Heart right ventricle (tissue), 16 donors: ENCODE data around the gene PLBD2. TPM values are rescaled to one million over a fixed set of nuclear protein-coding genes. Genes with fewer than 3 reads are reported as not detected.

Experiments
- ATAC-seq, 8 donors: fragments of 200-7000 bp; cut with Tn5 transposase; one replicate each; pipeline ENCODE4 v1.9.1; 2020; ENCODE audit warnings: mild to moderate bottlenecking in 8 of 8, moderate library complexity in 8 of 8, moderate number of reproducible peaks in 1 of 8
- DNase-seq, 2 donors: peaks; one replicate each; pipeline ENCODE4 v3.0.0-alpha.2; 2020
- H3K27ac ChIP-seq, 10 donors: fragments of 200-600 bp; sonication (generic) in 2 of 10; one replicate each; pipeline versions ENCODE4 v1.5.0 to v1.8.0; 2020 to 2022; ENCODE audit warnings: mild to moderate bottlenecking in 3 of 10
- H3K27me3 ChIP-seq, 7 donors: fragments of 200-600 bp; one replicate each; pipeline ENCODE4 v1.8.0; 2021 to 2022; ENCODE audit warnings: mild to moderate bottlenecking in 2 of 7
- H3K36me3 ChIP-seq, 9 donors: fragments of 200-600 bp; sonication (generic) in 1 of 9; one replicate each; pipeline versions ENCODE4 v1.5.0 to v1.8.0; 2020 to 2022; ENCODE audit warnings: mild to moderate bottlenecking in 2 of 9
- H3K4me1 ChIP-seq, 9 donors: fragments of 200-600 bp; sonication (generic) in 1 of 9; one replicate each; pipeline versions ENCODE4 v1.5.0 to v1.8.0; 2020 to 2022; ENCODE audit warnings: mild to moderate bottlenecking in 4 of 9
- H3K4me3 ChIP-seq, 10 donors: fragments of 200-600 bp; sonication (generic) in 2 of 10; one replicate each; pipeline versions ENCODE4 v1.5.0 to v1.8.0; 2020 to 2022; ENCODE audit warnings: mild to moderate bottlenecking in 7 of 10, moderate library complexity in 2 of 10
- H3K9me3 ChIP-seq, 11 donors: fragments of 200-600 bp in 10 of 11; sonication (generic) in 2 of 11; one replicate each; pipeline versions ENCODE4 v1.5.0 to v1.8.0; 2013 to 2022; ENCODE audit warnings: mild to moderate bottlenecking in 2 of 11, control low read depth in 1 of 11, moderate library complexity in 1 of 11
- WGBS, 2 donors: extraction: QIAGEN DNeasy Blood & Tissue Kit; methylation state at CpG; one replicate each; pipeline ENCODE4 v1.1.7; 2013; ENCODE audit warnings: inconsistent platforms in 1 of 2; 5-methylcytosine and 5-hydroxymethylcytosine counted together
- intact Hi-C, 10 donors: fragments of 100-400 bp; cut with DNase I; formaldehyde crosslinking; loops; one replicate each; pipeline versions ENCODE4 v1.11.1 to v1.14.2; 2022
- polyA plus RNA-seq, 2 donors: library from polyadenylated mRNA; stranded (reverse); fragments of 200-250 nt; gene quantifications; one replicate each; pipeline ENCODE4 v1.2.3, GENCODE V29; 2013
- total RNA-seq, 10 donors: library from RNA; stranded (reverse); fragmentation: NEBNext Ultra II Directional in 3 of 10; extraction: Animal tissue kit (Norgen Biotek cat#: 25700) in 3 of 10; gene quantifications; one replicate each; pipeline versions ENCODE4 v1.2.1 to v1.2.4, GENCODE V29; 2021 to 2023
- TF ChIP-seq, protein P1 (sequence below), 9 donors: fragments of 200-600 bp; sonication (generic) in 2 of 9; IDR thresholded peaks; one replicate each; pipeline versions ENCODE4 v1.5.0 to v1.8.0; 2021 to 2022; ENCODE audit warnings: antibody characterized with exemption in 9 of 9, mild to moderate bottlenecking in 5 of 9, moderate library complexity in 1 of 9
- donor health status: Arrhythmogenic right ventricular cardiomyopathy.
- donor health status: ischemic (EF 13 %, LVEDD 7.1; RV severe dilation, severe dysfunction).
- donor health status: healthy with polysubstance abuse.
- donor health status: DM: no; HTN: yes; CAD: no.
- donor health status: DM: no; HTN: no; CAD: no.
- donor health status: ischemic (EF 25% LVEDD 6.9; RV normal size, moderate dysfunction).
- donor health status: ischemic (EF 25% LVEDD 5.7; RV mildly dilated, moderate dysfunction).
- donor health status: healthy.
- donor health status: DM: yes; HTN: yes; CAD: no.
- donor health status: Ischemic cardiomyopathy.
- donor health status: ischemic (EF 35%, LVEDD 5.7; RV mildly dilated, moderate dysfunction).
- donor health status: nonischemic (EF 11% LVEDD 7.7; RV severe dilation, severe dysfunction).
- donor health status: DM: yes; HTN: yes; CAD: no.
- donor health status: PGD.
- donor health status: ischemic (EF 29% LVEDD 5.4; RV normal size, mild dysfunction).
- donor health status: nonischemic (EF 23%, LVEDD 6.1; RV moderate dilation, normal function).

The PLBD2 gene
- total and polyA plus RNA-seq, 12 donors: 13.0 to 53.9 (median 35.4) TPM

DNA sequence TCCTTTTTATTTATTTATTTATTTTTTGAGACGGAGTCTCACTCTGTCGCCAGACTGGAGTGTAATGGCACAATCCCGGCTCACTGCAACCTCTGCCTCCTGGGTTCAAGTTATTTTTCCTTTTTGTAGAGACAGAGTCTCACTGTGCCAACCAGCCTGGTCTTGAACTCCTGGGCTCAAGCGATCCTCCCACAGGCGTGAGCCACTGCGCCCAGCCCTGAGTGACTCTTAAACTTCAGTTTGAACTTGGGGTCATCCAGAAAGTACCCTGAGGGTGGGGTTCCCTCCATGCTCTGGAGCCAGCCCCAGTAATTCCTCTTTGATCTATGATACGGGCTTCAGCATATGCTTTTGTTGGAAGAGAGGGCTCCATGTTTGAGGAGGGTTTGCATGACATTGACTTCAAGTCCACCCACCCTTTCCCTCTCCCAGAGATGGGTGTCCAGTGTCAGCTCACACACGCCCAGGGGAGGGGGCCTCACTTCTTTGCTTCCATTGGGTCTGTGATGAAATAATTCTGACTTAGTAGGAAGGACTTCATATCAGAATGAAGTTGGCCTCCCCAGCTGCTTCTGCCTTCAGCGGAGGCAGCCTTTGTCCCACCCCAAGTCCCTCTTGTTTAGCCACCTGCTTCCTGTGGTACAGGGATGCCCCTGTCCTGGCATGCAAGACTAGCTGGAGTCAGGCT, 33.4 kb downstream of the PLBD2 start:
- no peak for DNase-seq
- Histone ChIP-seq H3K9me3 (peaks cover 0 to 5% (median 0%) of the 10 kb centered on the region in 11 donors), H3K4me3 (no peak overlapping the region), H3K36me3 (peaks cover 0 to 45% (median 9%) of the 10 kb centered on the region in 9 donors), H3K27ac (no peak overlapping the region), H3K4me1 (no peaks in the 10 kb centered on the region), H3K27me3 (no peaks in the 10 kb centered on the region)
- intact Hi-C loops: no loop called here
- no peak for ATAC-seq
- TF ChIP-seq, protein P1, sequence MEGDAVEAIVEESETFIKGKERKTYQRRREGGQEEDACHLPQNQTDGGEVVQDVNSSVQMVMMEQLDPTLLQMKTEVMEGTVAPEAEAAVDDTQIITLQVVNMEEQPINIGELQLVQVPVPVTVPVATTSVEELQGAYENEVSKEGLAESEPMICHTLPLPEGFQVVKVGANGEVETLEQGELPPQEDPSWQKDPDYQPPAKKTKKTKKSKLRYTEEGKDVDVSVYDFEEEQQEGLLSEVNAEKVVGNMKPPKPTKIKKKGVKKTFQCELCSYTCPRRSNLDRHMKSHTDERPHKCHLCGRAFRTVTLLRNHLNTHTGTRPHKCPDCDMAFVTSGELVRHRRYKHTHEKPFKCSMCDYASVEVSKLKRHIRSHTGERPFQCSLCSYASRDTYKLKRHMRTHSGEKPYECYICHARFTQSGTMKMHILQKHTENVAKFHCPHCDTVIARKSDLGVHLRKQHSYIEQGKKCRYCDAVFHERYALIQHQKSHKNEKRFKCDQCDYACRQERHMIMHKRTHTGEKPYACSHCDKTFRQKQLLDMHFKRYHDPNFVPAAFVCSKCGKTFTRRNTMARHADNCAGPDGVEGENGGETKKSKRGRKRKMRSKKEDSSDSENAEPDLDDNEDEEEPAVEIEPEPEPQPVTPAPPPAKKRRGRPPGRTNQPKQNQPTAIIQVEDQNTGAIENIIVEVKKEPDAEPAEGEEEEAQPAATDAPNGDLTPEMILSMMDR (IDR thresholded peaks at IDR 0.05): no peak
- WGBS, 2 donors: 93% methylated on average over 9 of the region's 9 CpGs

DNA sequence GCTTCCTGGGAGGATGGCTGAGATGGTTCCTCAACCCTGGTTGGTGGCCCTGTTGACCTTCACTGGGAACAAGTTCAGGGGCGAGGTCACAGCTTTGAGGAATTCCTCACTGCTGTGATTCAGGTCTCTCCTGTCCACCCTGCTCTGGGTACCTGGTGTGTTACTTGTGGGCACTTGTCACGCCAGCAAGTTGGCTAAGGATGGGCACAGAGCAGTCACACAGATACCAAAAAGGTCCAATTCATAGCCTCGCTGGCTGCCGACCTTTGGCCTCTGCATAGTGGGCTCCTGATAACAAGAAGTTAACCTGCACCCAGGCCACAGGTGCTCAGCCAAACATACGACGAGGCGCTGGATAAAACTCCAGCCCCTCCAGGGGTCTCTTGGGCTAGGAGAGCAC, 34.1 kb downstream of the PLBD2 start:
- H3K36me3 ChIP-seq: peaks cover 0 to 38% (median 8%) of the 10 kb centered on the region in 9 donors
- no peak overlapping the region for H3K4me3 ChIP-seq
- DNase-seq: no peak
- 84 to 88% methylated on average over 7 of the region's 7 CpGs for WGBS, 2 donors
- peak in 1 of 8 donors; percentile 9 for ATAC-seq
- H3K9me3 ChIP-seq: peaks cover 0 to 5% (median 0%) of the 10 kb centered on the region in 11 donors
- H3K27ac ChIP-seq: no peak overlapping the region
- intact Hi-C loops: no loop called here
- TF ChIP-seq, protein P1 (IDR thresholded peaks at IDR 0.05): no peak
- no peaks in the 10 kb centered on the region for H3K4me1 ChIP-seq
- H3K27me3 ChIP-seq: no peaks in the 10 kb centered on the region

DNA sequence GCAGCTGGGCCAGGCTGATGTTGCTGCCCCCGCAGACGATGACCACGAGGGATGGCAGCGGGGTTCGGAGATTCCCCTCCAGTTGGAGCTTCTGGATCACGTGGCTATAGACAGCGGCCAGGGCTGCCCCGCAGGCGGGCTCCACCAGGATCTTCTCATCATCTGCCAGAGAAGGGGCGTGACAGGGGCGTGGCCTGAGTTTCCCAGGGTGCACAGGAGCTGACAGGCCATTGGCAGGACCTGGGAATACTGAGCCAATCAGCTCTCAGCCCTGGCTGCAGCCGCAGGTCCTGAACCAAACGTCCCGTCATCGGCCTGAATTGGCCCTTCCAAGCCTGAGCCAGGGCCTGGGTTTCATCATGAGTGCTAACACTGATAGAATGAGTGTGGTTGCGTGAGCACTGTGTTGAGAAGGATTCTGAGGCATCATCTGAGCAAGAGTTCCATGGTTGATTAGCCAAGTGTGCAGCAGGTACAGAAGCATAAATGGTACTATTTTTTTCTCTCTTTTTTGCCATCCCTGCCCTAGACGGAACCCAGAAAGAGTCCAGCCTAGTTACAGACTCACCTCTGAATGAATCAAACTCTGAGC, 34.7 kb downstream of the PLBD2 start:
- TF ChIP-seq, protein P1 (IDR thresholded peaks at IDR 0.05): no peak
- DNase-seq: no peak

DNA sequence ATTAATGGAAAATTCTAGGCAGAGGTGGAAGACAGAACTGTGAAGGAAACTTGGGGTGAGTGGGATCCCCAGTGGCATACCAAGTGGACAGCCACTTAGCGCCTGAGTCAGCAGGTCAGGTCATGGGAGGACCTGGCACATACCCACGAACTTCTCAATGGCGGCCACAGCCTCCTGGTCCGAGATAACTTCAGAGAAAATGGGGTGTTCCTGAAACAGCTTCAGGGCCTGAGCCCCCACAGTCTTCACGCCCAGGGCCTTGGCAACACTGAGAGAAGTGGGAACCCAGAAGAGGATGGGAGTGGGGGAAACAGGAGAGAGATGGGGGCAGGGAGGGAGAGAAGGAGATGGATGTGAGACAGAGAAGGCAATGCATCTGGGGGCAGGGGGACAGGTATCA, 35.4 kb downstream of the PLBD2 start:
- Histone ChIP-seq H3K27me3 (peaks cover 0 to 9% (median 0%) of the 10 kb centered on the region in 7 donors), H3K36me3 (peaks cover 0 to 26% (median 1%) of the 10 kb centered on the region in 9 donors), H3K9me3 (peaks cover 0 to 5% (median 0%) of the 10 kb centered on the region in 11 donors), H3K4me3 (no peak overlapping the region), H3K4me1 (no peaks in the 10 kb centered on the region), H3K27ac (no peak overlapping the region)
- intact Hi-C loops: no loop called here
- ATAC-seq (no peak), DNase-seq (no peak)
- 86 to 88% methylated on average over 5 of the region's 5 CpGs for WGBS, 2 donors
- TF ChIP-seq, protein P1 (IDR thresholded peaks at IDR 0.05): no peak

More for the DNA sequence above, 34.7 kb downstream of the PLBD2 start:
- intact Hi-C loops: no loop called here
- peaks cover 0 to 5% (median 0%) of the 10 kb centered on the region in 11 donors for H3K9me3 ChIP-seq
- H3K36me3 ChIP-seq: peaks cover 0 to 33% (median 8%) of the 10 kb centered on the region in 9 donors
- peak in 4 of 8 donors; percentile 15 to 55 (median 31) for ATAC-seq
- H3K4me1 ChIP-seq: no peaks in the 10 kb centered on the region
- WGBS, 2 donors: 56 to 66% methylated on average over 17 of the region's 17 CpGs
- peaks cover 0 to 3% (median 0%) of the 10 kb centered on the region in 7 donors for H3K27me3 ChIP-seq
- no peak overlapping the region for H3K27ac ChIP-seq
- no peak overlapping the region for H3K4me3 ChIP-seq
